Measurements from ENCODE around the gene CHCHD6. TPM values are rescaled to one million over a fixed set of nuclear protein-coding genes. Genes with fewer than 3 reads are reported as not detected.

The CHCHD6 gene
- total and polyA plus RNA-seq, 2 donors from 2014 or later, result 10.7 to 35.2 TPM

DNA sequence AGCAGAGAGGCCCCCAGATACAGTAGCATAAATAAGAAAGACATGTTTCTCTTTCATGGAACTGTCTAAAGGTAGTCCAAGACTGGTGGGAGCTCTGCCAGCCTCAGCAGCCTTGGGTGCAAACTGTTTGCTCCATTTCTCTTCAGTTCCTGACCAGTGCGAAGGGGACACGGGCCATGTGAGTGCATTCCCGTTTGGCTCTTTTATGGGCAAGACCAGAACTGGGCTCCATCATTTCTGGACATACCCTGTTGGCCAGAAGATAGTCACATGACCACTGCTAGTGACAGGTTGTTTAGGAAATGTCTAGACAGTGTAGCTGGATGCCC lies 45.5 kb downstream of the CHCHD6 start:
- Histone ChIP-seq H3K27me3 (ENCODE audit: control insufficient read depth, insufficient read depth, low read length) (no peaks in the 10 kb centered on the region), H3K4me1 (ENCODE audit: control insufficient read depth in 2 of 3, insufficient read depth in 2 of 3, low read depth in 1 of 3, low read length in 3 of 3) (peaks cover 0 to 7% (median 4%) of the 10 kb centered on the region in 3 donors), H3K9me3 (ENCODE audit: control insufficient read depth in 2 of 3, insufficient read depth in 1 of 3, low read length in 3 of 3) (no peaks in the 10 kb centered on the region), H3K4me3 (ENCODE audit: low read length in 3 of 3) (no peak overlapping the region), H3K36me3 (ENCODE audit: control insufficient read depth in 2 of 3, insufficient read depth in 3 of 3, low read length in 3 of 3) (no peaks in the 10 kb centered on the region), H3K9ac (ENCODE audit: low read length in 3 of 3) (no peak overlapping the region), H3K27ac (ENCODE audit: low read depth in 2 of 2, low read length in 2 of 2) (no peak overlapping the region)
- FAIRE-seq (no peak), DNase-seq (no peak)
- TF ChIP-seq, protein P1, sequence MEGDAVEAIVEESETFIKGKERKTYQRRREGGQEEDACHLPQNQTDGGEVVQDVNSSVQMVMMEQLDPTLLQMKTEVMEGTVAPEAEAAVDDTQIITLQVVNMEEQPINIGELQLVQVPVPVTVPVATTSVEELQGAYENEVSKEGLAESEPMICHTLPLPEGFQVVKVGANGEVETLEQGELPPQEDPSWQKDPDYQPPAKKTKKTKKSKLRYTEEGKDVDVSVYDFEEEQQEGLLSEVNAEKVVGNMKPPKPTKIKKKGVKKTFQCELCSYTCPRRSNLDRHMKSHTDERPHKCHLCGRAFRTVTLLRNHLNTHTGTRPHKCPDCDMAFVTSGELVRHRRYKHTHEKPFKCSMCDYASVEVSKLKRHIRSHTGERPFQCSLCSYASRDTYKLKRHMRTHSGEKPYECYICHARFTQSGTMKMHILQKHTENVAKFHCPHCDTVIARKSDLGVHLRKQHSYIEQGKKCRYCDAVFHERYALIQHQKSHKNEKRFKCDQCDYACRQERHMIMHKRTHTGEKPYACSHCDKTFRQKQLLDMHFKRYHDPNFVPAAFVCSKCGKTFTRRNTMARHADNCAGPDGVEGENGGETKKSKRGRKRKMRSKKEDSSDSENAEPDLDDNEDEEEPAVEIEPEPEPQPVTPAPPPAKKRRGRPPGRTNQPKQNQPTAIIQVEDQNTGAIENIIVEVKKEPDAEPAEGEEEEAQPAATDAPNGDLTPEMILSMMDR (IDR thresholded peaks at IDR 0.05; ENCODE audit: borderline replicate concordance, extremely low read depth, insufficient read depth), result no peak
- intact Hi-C loops (cut with DNase I), result no loop called here

DNA sequence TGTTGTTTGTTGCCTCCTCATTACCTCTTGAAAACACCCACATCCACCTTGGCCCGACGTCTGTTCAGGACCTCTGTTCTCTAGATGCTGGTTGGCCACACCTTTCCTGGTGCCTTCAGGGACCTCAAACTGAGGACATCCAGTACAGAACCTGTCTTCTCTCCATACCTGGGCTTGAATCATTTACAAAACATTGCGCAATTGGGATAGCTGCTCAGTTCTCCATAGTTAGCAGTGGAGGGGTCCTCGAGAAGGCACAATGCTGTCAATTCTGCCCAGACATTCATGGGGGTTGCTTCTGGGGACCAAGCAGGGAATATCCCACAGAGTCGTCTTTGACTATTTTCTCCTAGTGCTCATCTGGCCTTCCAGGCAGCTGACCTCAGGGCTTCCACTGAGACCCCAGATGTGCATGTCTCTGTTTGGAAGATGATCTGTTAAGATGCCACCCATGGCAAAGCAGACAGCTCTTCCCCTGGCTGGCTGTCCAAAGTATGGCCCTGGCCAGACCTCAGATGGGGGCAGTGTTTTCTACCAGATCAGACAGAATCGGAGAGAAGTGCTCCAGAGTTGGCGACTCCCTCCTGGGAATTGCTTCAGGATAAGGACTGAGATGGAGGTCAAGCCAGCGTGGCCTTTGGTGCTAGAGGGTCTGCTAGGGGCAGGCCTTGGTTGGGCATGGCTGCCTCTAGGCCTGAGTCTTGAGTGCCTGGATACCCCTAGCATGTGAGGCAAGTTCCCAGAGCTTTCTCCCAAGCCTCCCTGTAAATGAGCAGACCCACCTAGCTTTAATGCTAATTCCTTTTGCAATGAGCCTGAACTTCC lies 46.1 kb downstream of the CHCHD6 start:
- DNase-seq (no peak), FAIRE-seq (no peak)
- intact Hi-C loops (cut with DNase I), result loop anchor here (10.0 kb wide), 1 partner anchor 235 kb away; the partner anchor contains the start of gene PLXNA1
- TF ChIP-seq, protein P1 (IDR thresholded peaks at IDR 0.05; ENCODE audit: borderline replicate concordance, extremely low read depth, insufficient read depth), result no peak
- no peak overlapping the region for H3K9ac ChIP-seq (ENCODE audit: low read length in 3 of 3)
- H3K4me1 ChIP-seq (ENCODE audit: control insufficient read depth in 2 of 3, insufficient read depth in 2 of 3, low read depth in 1 of 3, low read length in 3 of 3), result peaks cover 0 to 7% (median 4%) of the 10 kb centered on the region in 3 donors
- no peaks in the 10 kb centered on the region for H3K36me3 ChIP-seq (ENCODE audit: control insufficient read depth in 2 of 3, insufficient read depth in 3 of 3, low read length in 3 of 3)
- H3K27me3 ChIP-seq (ENCODE audit: control insufficient read depth, insufficient read depth, low read length), result no peaks in the 10 kb centered on the region
- no peaks in the 10 kb centered on the region for H3K9me3 ChIP-seq (ENCODE audit: control insufficient read depth in 2 of 3, insufficient read depth in 1 of 3, low read length in 3 of 3)
- no peak overlapping the region for H3K27ac ChIP-seq (ENCODE audit: low read depth in 2 of 2, low read length in 2 of 2)
- no peak overlapping the region for H3K4me3 ChIP-seq (ENCODE audit: low read length in 3 of 3)

DNA sequence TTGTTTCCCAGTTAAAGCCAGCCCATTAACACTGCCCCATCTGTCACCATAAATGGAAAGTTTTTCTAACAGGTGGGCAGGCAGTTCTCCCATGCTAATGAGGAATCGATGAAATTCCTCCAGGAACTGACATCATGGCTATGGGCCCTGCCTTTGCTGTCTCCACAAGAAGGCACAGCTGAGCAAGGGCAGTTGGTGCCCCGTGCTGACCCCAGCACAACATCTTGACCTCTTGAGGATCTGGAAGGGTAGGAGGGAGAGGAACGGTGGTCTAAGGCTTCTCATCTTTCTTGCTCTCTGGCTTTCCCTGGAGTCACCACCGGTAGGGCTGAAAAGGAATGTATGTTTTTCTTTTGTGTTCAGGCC lies 46.7 kb downstream of the CHCHD6 start:
- H3K27ac ChIP-seq (ENCODE audit: low read depth in 2 of 2, low read length in 2 of 2), result no peak overlapping the region
- no peaks in the 10 kb centered on the region for H3K9me3 ChIP-seq (ENCODE audit: control insufficient read depth in 2 of 3, insufficient read depth in 1 of 3, low read length in 3 of 3)
- H3K36me3 ChIP-seq (ENCODE audit: control insufficient read depth in 2 of 3, insufficient read depth in 3 of 3, low read length in 3 of 3), result no peaks in the 10 kb centered on the region
- DNase-seq, result peak in 3 of 5 donors; percentile 24 to 41 (median 34)
- no peak for FAIRE-seq
- TF ChIP-seq, protein P1 (IDR thresholded peaks at IDR 0.05; ENCODE audit: borderline replicate concordance, extremely low read depth, insufficient read depth), result no peak
- intact Hi-C loops (cut with DNase I), result loop anchor here (10.0 kb wide), 1 partner anchor 234 kb away; the partner anchor contains the start of gene PLXNA1
- H3K27me3 ChIP-seq (ENCODE audit: control insufficient read depth, insufficient read depth, low read length), result no peaks in the 10 kb centered on the region
- peaks cover 0 to 2% (median 2%) of the 10 kb centered on the region in 3 donors for H3K4me1 ChIP-seq (ENCODE audit: control insufficient read depth in 2 of 3, insufficient read depth in 2 of 3, low read depth in 1 of 3, low read length in 3 of 3)
- no peak overlapping the region for H3K9ac ChIP-seq (ENCODE audit: low read length in 3 of 3)
- no peak overlapping the region for H3K4me3 ChIP-seq (ENCODE audit: low read length in 3 of 3)

Data from kidney (tissue), 14 donors.